Measurements from ENCODE around the gene ANKFN1. TPM values are rescaled to one million over a fixed set of nuclear protein-coding genes. Genes with fewer than 3 reads are reported as not detected.
"Not testable (repeated sequence)": the region's sequence is repeated elsewhere in the genome, so short reads cannot be mapped to it uniquely, and the experiment has no call there.

The ANKFN1 gene
- total and polyA plus RNA-seq, 5 experiments from 2014 or later: not detected

- Mint-ChIP-seq H3K4me1 (no peaks in the 10 kb centered on the region), H3K27me3 (peaks cover 2 to 24% (median 6%) of the 10 kb centered on the region in 5 donors), H3K9me3 (peaks cover 0 to 2% (median 0%) of the 10 kb centered on the region in 9 donors), H3K27ac (no peak overlapping the region), H3K4me3 (no peak overlapping the region), H3K36me3 (no peaks in the 10 kb centered on the region)
- DNase-seq (no peak), ATAC-seq (no peak)
- POLR2A ChIA-PET: no interaction called here
These were observed 206.2 kb downstream of the ANKFN1 start for GRCh38 chr17:56359518-56359917.

- Mint-ChIP-seq H3K9me3 (no peaks in the 10 kb centered on the region), H3K36me3 (no peaks in the 10 kb centered on the region), H3K27ac (no peak overlapping the region), H3K4me3 (no peak overlapping the region), H3K27me3 (peaks cover 0 to 3% (median 1%) of the 10 kb centered on the region in 5 donors), H3K4me1 (no peaks in the 10 kb centered on the region)
- DNase-seq: no peak
- ATAC-seq: no peak
- POLR2A ChIA-PET: no interaction called here
These were observed 214.1 kb downstream of the ANKFN1 start for GRCh38 chr17:56367366-56367765.

DNA sequence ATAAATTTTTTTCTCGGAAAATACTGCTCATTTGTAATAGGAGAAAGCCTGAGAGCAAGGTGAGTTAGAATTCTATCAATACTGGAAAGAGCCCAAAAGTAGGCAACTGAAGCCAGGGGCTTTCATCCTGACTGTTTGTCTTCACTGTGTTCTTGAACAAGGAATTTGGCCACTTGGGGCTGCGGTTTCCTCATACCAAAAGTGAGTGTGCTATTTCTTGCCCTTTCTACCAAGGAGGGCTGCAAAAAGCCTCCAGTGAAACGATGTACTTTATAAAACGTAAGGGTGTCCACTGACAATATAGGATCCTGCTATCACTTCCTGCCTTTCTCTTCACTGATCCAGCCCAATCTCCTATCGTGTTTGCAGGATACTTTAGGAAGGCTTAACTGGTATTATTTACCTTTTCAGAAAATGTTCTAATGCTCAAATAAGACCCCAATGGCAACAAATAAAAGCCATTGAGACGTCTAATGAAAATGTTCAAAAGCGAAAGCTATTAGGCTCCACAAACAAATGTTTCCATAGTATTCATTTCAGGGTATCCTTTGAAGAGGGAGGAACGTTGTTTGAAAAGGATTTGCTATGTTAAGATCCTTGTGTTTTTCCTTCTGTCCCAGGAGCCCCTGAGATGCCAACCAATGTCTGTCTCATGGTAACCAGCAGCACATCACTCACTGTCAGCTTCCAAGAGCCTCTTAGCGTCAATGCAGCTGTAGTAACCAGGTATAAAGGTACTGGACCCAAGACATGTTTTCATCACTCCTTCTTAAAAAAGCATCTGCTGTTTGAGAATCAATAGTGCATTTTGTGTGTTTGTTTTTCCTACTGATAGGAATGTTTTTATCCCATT, 220.9 kb downstream of the ANKFN1 start:
- DNase-seq (no peak), ATAC-seq (no peak)
- H3K9me3 Mint-ChIP-seq: no peaks in the 10 kb centered on the region
- no peak overlapping the region for H3K27ac Mint-ChIP-seq
- no peaks in the 10 kb centered on the region for H3K36me3 Mint-ChIP-seq
- peaks cover 0 to 3% (median 0%) of the 10 kb centered on the region in 5 donors for H3K27me3 Mint-ChIP-seq
- H3K4me1 Mint-ChIP-seq: no peaks in the 10 kb centered on the region
- no peak overlapping the region for H3K4me3 Mint-ChIP-seq
- POLR2A ChIA-PET: no interaction called here

DNA sequence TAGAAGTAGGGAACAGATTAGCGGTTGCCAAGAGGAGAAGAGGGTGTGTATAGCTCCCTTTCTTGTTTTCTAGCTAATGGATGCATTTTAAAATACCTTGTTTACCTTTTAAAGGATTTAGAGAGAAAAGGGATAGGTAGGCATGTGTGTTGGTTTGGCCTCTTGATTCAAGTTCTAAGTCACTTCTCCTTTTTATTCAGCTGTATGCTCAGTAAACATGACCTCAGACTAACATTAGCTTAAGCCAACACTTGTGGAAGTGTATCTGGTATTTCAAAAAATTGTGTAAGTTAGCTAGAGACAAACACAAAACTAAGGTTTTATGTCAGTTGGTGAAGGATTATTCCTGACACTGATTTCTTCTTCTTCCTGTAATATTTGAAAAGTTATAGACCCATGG, 236.1 kb downstream of the ANKFN1 start:
- POLR2A ChIA-PET: no interaction called here
- H3K27me3 Mint-ChIP-seq: peaks cover 0 to 9% (median 4%) of the 10 kb centered on the region in 5 donors
- ATAC-seq (no peak), DNase-seq (no peak)
- H3K4me3 Mint-ChIP-seq: no peak overlapping the region
- no peak overlapping the region for H3K27ac Mint-ChIP-seq
- no peaks in the 10 kb centered on the region for H3K4me1 Mint-ChIP-seq
- peaks cover 0 to 10% (median 4%) of the 10 kb centered on the region in 9 donors for H3K9me3 Mint-ChIP-seq
- no peaks in the 10 kb centered on the region for H3K36me3 Mint-ChIP-seq

DNA sequence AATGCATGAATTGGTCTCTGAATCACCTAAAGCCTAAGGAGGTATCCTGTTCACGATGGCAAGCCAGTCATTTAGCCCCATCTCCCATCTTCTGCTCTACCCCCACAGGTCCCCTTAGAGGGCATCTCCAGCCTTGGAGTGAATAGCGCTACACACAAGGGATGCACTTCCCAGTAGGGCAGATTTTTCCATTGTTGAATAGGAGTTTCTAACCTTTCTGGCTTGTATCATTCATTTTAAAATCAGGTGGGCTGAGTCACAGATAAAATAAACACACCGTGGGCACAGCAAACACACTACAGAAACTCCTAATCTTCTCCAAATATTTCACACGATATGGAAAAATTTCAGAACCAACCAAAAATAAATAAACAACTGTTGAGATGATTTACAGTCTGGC, 239.0 kb downstream of the ANKFN1 start:
- POLR2A ChIA-PET: no interaction called here
- no peaks in the 10 kb centered on the region for H3K4me1 Mint-ChIP-seq
- no peak for DNase-seq

GRCh38 chr17:56393156-56393555, 239.9 kb downstream of the ANKFN1 start:
- POLR2A ChIA-PET: no interaction called here
- H3K9me3 Mint-ChIP-seq: peaks cover 0 to 9% (median 4%) of the 10 kb centered on the region in 9 donors
- no peaks in the 10 kb centered on the region for H3K36me3 Mint-ChIP-seq
- DNase-seq (no peak), ATAC-seq (no peak)
- H3K27me3 Mint-ChIP-seq: peaks cover 0 to 14% (median 4%) of the 10 kb centered on the region in 5 donors
- no peak overlapping the region for H3K27ac Mint-ChIP-seq
- no peak overlapping the region for H3K4me3 Mint-ChIP-seq
- H3K4me1 Mint-ChIP-seq: no peaks in the 10 kb centered on the region

More for the DNA sequence above, 239.0 kb downstream of the ANKFN1 start:
- ATAC-seq: no peak
- H3K27me3 Mint-ChIP-seq: peaks cover 0 to 14% (median 4%) of the 10 kb centered on the region in 5 donors
- H3K27ac Mint-ChIP-seq: no peak overlapping the region
- peaks cover 0 to 9% (median 4%) of the 10 kb centered on the region in 9 donors for H3K9me3 Mint-ChIP-seq
- no peaks in the 10 kb centered on the region for H3K36me3 Mint-ChIP-seq
- H3K4me3 Mint-ChIP-seq: no peak overlapping the region

- peaks cover 0 to 2% (median 0%) of the 10 kb centered on the region in 9 donors for H3K9me3 Mint-ChIP-seq
- DNase-seq (no peak), ATAC-seq (no peak)
- no peaks in the 10 kb centered on the region for H3K36me3 Mint-ChIP-seq
- peaks cover 0 to 11% (median 2%) of the 10 kb centered on the region in 5 donors for H3K27me3 Mint-ChIP-seq
- POLR2A ChIA-PET: no interaction called here
- H3K4me3 Mint-ChIP-seq: no peak overlapping the region
- no peak overlapping the region for H3K27ac Mint-ChIP-seq
- H3K4me1 Mint-ChIP-seq: no peaks in the 10 kb centered on the region
These were observed 242.5 kb downstream of the ANKFN1 start for GRCh38 chr17:56395787-56396186.

DNA sequence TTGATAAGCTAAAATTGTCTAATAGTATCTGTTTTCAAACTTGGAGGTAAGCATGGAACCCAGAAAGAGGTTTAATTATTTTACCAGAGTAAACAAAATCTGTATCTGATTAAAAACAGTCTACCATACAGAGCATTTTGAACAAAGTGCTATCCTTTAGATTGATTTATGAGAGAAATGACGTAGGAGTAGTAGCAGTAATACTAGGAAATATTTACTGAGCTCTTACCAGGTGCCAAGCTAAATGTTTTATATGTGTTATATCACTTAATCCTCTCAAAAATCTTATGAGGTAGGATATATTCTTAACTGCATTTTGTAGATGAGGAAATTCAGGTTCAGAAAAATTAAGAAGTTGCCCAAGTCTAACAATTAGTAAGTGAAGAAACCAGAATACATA, 253.8 kb downstream of the ANKFN1 start:
- no peaks in the 10 kb centered on the region for H3K36me3 Mint-ChIP-seq
- H3K4me3 Mint-ChIP-seq: no peak overlapping the region
- no peak overlapping the region for H3K27ac Mint-ChIP-seq
- POLR2A ChIA-PET: no interaction called here
- DNase-seq: no peak
- peaks cover 0 to 8% (median 3%) of the 10 kb centered on the region in 9 donors for H3K9me3 Mint-ChIP-seq
- ATAC-seq: no peak
- no peaks in the 10 kb centered on the region for H3K4me1 Mint-ChIP-seq
- peaks cover 3 to 33% (median 11%) of the 10 kb centered on the region in 5 donors for H3K27me3 Mint-ChIP-seq

DNA sequence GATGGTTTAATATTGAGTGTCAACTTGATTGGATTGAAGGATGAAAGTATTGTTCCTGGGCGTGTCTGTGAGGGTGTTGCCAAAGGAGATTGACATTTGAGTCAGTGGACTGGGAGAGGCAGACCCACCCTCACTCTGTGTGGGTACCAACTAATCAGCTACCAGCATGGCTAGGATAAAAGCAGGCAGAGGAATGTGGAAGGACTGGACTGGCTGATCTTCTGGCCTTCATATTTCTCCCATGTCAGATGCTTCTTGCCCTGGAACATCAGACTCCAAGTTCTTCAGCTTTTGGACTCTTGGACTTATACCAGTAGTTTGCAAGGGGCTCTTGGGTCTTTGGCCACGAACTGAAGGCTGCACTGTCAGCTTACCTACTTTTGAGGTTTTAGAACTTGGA, 259.1 kb downstream of the ANKFN1 start:
- Mint-ChIP-seq H3K27me3 (peaks cover 2 to 15% (median 9%) of the 10 kb centered on the region in 5 donors), H3K9me3 (peaks cover 0 to 20% (median 11%) of the 10 kb centered on the region in 9 donors)
- H3K36me3 Mint-ChIP-seq, ATAC-seq, H3K4me3 Mint-ChIP-seq, H3K4me1 Mint-ChIP-seq, DNase-seq, POLR2A ChIA-PET, H3K27ac Mint-ChIP-seq: not testable (repeated sequence)

DNA sequence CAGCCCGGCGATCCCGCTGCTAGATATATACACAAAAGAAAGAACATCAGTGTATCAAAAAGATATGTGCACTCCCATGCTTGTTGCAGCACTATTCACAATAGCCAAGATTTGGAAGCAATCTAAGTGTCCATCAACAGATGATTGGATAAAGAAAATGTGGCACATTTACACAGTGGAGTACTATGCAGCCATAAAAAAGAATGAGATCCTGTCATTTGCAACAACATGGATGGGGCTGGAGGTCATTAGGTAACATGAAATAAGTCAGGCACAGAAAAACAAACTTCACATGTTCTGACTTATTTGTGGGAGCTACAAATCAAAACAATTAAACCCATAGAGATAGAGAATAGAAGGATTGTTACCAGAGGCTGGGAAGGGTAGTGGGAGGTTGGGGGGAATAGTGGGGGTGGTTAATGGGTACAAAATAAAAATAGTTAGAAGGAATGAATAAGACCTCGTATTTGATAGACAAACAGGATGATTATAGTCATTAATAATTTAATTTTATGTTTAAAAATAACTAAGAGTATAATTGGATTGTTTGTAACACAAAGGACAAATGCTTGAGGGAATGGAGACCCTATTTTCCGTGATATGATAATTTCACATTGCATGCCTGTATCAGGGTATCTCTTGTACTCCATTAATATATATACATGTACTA, 263.5 kb downstream of the ANKFN1 start:
- POLR2A ChIA-PET: no interaction called here
- peaks cover 0 to 14% (median 9%) of the 10 kb centered on the region in 5 donors for H3K27me3 Mint-ChIP-seq
- no peak for ATAC-seq

GRCh38 chr17:56424005-56424404, 270.7 kb downstream of the ANKFN1 start:
- ATAC-seq (no peak), DNase-seq (no peak)
- Mint-ChIP-seq H3K9me3 (no peaks in the 10 kb centered on the region), H3K36me3 (no peaks in the 10 kb centered on the region), H3K27me3 (peaks cover 0 to 3% (median 3%) of the 10 kb centered on the region in 5 donors), H3K4me1 (peaks cover 8 to 16% (median 15%) of the 10 kb centered on the region in 4 donors), H3K4me3 (no peak overlapping the region), H3K27ac (peak overlapping the region in 1 of 10 donors; percentile 17)
- POLR2A ChIA-PET: no interaction called here

More for the DNA sequence above, 263.5 kb downstream of the ANKFN1 start:
- H3K4me3 Mint-ChIP-seq: no peak overlapping the region
- H3K36me3 Mint-ChIP-seq: peaks cover 0 to 10% (median 0%) of the 10 kb centered on the region in 3 donors
- no peak for DNase-seq
- peaks cover 0 to 20% (median 11%) of the 10 kb centered on the region in 9 donors for H3K9me3 Mint-ChIP-seq
- H3K27ac Mint-ChIP-seq: no peak overlapping the region
- no peaks in the 10 kb centered on the region for H3K4me1 Mint-ChIP-seq

GRCh38 chr17:56424543-56425044, 271.3 kb downstream of the ANKFN1 start:
- H3K27me3 Mint-ChIP-seq: peaks cover 0 to 3% (median 3%) of the 10 kb centered on the region in 5 donors
- H3K9me3 Mint-ChIP-seq: no peaks in the 10 kb centered on the region
- POLR2A ChIA-PET: no interaction called here
- ATAC-seq (peak; percentile 25 to 32), DNase-seq (peak in 1 of 10 donors; percentile 4)
- H3K4me3 Mint-ChIP-seq: no peak overlapping the region
- H3K27ac Mint-ChIP-seq: no peak overlapping the region
- H3K4me1 Mint-ChIP-seq: peaks cover 8 to 16% (median 15%) of the 10 kb centered on the region in 4 donors
- H3K36me3 Mint-ChIP-seq: no peaks in the 10 kb centered on the region

DNA sequence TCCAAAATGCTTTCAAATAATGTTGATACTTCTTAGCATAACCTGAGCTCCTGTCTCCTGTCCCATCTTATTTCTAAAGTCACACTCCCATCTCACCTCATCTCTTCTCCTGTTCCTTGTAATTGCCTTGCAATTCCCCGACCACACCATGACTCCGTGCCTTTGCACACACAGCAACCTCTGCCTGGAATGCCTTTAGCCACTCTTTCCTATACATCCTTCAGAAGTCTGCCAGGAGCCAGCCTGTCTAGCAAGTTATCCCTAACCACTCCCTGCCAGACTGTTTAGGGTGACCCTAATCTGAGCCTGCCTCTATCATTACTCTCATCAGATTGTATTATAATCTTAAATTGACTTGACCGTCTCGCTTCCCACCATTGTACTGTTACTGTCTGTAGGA, 272.2 kb downstream of the ANKFN1 start:
- Mint-ChIP-seq H3K27ac (no peak overlapping the region), H3K9me3 (no peaks in the 10 kb centered on the region), H3K4me1 (peaks cover 8 to 16% (median 15%) of the 10 kb centered on the region in 4 donors), H3K4me3 (no peak overlapping the region), H3K36me3 (no peaks in the 10 kb centered on the region), H3K27me3 (peaks cover 0 to 3% (median 3%) of the 10 kb centered on the region in 5 donors)
- no peak for DNase-seq
- POLR2A ChIA-PET: no interaction called here
- no peak for ATAC-seq
